H1 (cell line): ENCODE measurements around the gene FYB2.

ENCODE experiments used
- ASH2L ChIP-seq: fragments of 200-600, 300-600 bp; sonication (generic); IDR thresholded peaks from one replicate; pipeline ENCODE4 v1.7.1; 2017; ENCODE audit warnings: low read length
- CTCF ChIP-seq, 3 experiments: IDR thresholded peaks; 1 replicate in 2 of 3; 2 replicates in 1 of 3; pipeline versions ENCODE4 v1.5.1 to v1.6.1; 2011; ENCODE audit warnings: low read length in 3 of 3, mild to moderate bottlenecking in 3 of 3, inconsistent platforms in 2 of 3, low read depth in 1 of 3, moderate library complexity in 1 of 3; ENCODE audit not compliant: insufficient read depth in 1 of 3; ENCODE audit errors: control extremely low read depth in 1 of 3
- EP300 ChIP-seq, 2 experiments: IDR thresholded peaks; 1 replicate in 1 of 2; 2 replicates in 1 of 2; pipeline ENCODE4 v1.6.1; 2011 to 2012; ENCODE audit warnings: low read depth in 2 of 2, low read length in 2 of 2, mild to moderate bottlenecking in 2 of 2, borderline replicate concordance in 1 of 2, inconsistent platforms in 1 of 2, moderate library complexity in 1 of 2
- MAX ChIP-seq: IDR thresholded peaks from 2 replicates; pipeline ENCODE4 v1.6.1; 2012; ENCODE audit warnings: inconsistent platforms
- NANOG ChIP-seq: IDR thresholded peaks from 2 replicates; pipeline ENCODE4 v1.6.1; 2011; ENCODE audit warnings: low read length, low read depth, mild to moderate bottlenecking, inconsistent platforms; ENCODE audit not compliant: insufficient read depth, poor library complexity, severe bottlenecking
- RBBP5 ChIP-seq: IDR thresholded peaks from 2 replicates; pipeline ENCODE4 v1.7.1; 2012; ENCODE audit warnings: low read depth, mild to moderate bottlenecking, inconsistent platforms, low read length, moderate library complexity, borderline replicate concordance
- SIN3A ChIP-seq, 2 experiments: IDR thresholded peaks in 1 of 2; conservative IDR thresholded peaks in 1 of 2; 2 replicates each; pipeline ENCODE4 v1.6.1; 2011 to 2012; ENCODE audit warnings: low read length in 2 of 2, improper control_type of control experiment in 1 of 2, low read depth in 1 of 2, mild to moderate bottlenecking in 1 of 2
- SIRT6 ChIP-seq: IDR thresholded peaks from one replicate; pipeline ENCODE4 v1.7.1; 2012; ENCODE audit warnings: low read length, inconsistent platforms
- SIX5 ChIP-seq: IDR thresholded peaks from 2 replicates; pipeline ENCODE4 v1.6.1; 2011; ENCODE audit warnings: mild to moderate bottlenecking, low read depth, low read length

- TF ChIP-seq CTCF (IDR thresholded peaks at IDR 0.05; ENCODE audit: control extremely low read depth in 1 of 3, insufficient read depth in 1 of 3, low read depth in 1 of 3, low read length in 3 of 3): no peak
- no peak for TF ChIP-seq RBBP5
- no peak for TF ChIP-seq SIRT6
- no peak for TF ChIP-seq NANOG
- no peak for TF ChIP-seq SIN3A (conservative IDR thresholded peaks at IDR 0.05 in 1 of 2, IDR thresholded peaks at IDR 0.05 in 1 of 2; ENCODE audit: low read depth in 1 of 2, low read length in 2 of 2)
- no peak for TF ChIP-seq EP300 (IDR thresholded peaks at IDR 0.05; ENCODE audit: borderline replicate concordance in 1 of 2, low read depth in 2 of 2, low read length in 2 of 2)
- no peak for TF ChIP-seq ASH2L
- no peak for TF ChIP-seq MAX
- TF ChIP-seq SIX5: no peak
Observed at GRCh38 chr1:56755911-56756310, 63.3 kb downstream of the FYB2 start.
